A549 (cell line): Measurements from ENCODE around the gene ZBTB42.

ENCODE experiments used
- CHD4 ChIP-seq: fragments of 200-600 bp; sonication (generic); IDR thresholded peaks from 2 replicates; pipeline ENCODE4 v1.6.1; 2016; ENCODE audit warnings: antibody characterized with exemption, mild to moderate bottlenecking, borderline replicate concordance
- CTCF ChIP-seq: fragments of >200 bp; sonication (Bioruptor Twin); formaldehyde crosslinking; IDR thresholded peaks from 3 replicates; pipeline ENCODE4 v1.5.1; 2016
- MYC ChIP-seq: IDR thresholded peaks from 2 replicates; pipeline ENCODE4 v1.6.1; 2012; ENCODE audit warnings: mild to moderate bottlenecking, inconsistent platforms, low read length, improper control_type of control experiment, borderline replicate concordance
- POLR2A ChIP-seq: IDR thresholded peaks from 2 replicates; pipeline ENCODE4 v1.6.1; 2012; ENCODE audit warnings: mild to moderate bottlenecking, low read length
- REST ChIP-seq: fragments of 200-600 bp; sonication (generic); IDR thresholded peaks from 2 replicates; pipeline ENCODE4 v1.6.1; 2016; ENCODE audit warnings: antibody characterized with exemption, mild to moderate bottlenecking, moderate library complexity
- TP53 ChIP-seq: fragments of 250-450 bp; sonication (Bioruptor Pico); IDR thresholded peaks from 2 replicates; pipeline ENCODE4 v1.5.0; 2021; ENCODE audit warnings: mild to moderate bottlenecking, moderate library complexity

- TF ChIP-seq CTCF (no peak), REST (no peak), MYC (no peak), POLR2A (no peak), TP53 (CRISPR knock-in tag) (no peak), CHD4 (no peak)
These were observed 45.3 kb upstream of the ZBTB42 start for GRCh38 chr14:104755621-104756020.
